HG03280 (cell line): ENCODE measurements around the gene FAM193A.
"Not testable (repeated sequence)": the region's sequence is repeated elsewhere in the genome, so short reads cannot be mapped to it uniquely, and the experiment has no call there.

ENCODE experiments used
- ATAC-seq: cut with Tn5 transposase; IDR thresholded peaks from one replicate; pipeline ENCODE4 v1.9.1; 2021; ENCODE audit warnings: mild to moderate bottlenecking, moderate library complexity; ENCODE audit not compliant: unreplicated experiment

The FAM193A gene

DNA sequence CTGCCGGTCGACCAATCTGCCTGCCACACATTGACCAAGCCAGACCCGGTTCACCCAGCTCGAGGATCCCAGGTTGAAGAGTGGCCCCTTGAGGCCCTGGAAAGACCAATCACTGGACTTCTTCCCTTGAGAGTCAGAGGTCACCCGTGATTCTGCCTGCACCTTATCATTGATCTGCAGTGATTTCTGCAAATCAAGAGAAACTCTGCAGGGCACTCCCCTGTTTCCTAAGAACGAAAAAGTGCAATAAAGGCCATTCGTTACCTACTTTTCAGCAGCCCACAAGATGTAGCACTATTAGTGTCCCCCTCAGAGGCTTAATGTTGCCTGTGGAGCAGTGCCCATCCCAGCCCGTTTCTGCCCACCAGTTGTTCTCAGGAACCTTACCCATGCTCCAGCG, 22.3 kb upstream of the FAM193A start:
- ATAC-seq = not testable (repeated sequence)

DNA sequence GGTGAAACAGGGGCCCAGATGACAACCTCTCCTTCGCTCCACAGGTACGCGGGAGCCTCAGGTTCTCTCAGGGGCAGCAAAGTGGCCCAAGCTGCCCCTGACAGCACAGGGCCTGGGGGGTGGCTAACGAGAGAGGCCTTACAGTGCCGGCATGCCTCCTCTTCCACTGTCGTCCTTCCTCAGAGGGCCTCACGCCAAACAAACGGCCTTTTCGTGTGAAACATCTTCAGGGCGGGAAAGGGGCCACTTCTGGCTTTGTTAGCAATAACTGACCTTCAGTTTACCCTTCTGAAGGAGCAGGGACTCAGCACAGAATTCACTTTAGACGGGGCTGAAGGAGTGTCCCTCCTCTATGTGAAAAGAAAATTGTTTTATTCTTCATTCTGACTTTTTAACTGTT, 21.5 kb upstream of the FAM193A start:
- not testable (repeated sequence) for ATAC-seq

DNA sequence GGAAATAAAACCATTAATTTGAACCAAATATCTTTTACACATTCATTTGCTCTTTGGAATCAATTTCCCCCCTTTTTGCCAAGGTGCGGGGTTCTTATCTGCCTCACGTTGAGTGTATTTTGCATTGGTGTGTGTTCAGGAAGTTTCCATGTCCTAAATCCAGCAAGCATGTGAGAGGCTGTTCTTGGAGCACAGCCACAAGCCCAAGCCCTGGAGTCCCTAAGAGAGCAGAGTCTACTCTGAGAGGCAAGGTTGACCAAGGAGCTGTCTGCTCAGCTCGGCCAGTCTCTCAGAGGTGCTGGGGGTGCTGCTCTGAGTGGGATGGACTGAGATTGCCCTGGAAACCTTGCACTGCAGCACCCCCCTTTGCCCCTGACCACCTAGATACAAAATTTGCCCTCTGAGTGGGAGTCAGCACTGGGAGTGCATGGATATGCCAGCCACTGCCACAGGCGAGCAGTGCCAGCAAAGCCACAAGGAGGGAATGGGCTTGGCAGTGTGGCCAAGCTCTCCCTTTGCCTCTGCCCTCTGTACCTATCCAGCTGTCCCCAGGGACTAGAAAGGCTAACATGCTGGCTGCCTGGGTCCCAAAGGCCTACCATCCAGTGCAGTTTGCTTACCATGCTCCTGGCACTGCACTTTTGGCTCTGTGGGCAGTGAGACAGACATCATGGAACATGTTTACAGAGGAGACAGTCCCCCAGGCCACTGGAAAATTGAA, 20.5 kb upstream of the FAM193A start:
- no peak for ATAC-seq

DNA sequence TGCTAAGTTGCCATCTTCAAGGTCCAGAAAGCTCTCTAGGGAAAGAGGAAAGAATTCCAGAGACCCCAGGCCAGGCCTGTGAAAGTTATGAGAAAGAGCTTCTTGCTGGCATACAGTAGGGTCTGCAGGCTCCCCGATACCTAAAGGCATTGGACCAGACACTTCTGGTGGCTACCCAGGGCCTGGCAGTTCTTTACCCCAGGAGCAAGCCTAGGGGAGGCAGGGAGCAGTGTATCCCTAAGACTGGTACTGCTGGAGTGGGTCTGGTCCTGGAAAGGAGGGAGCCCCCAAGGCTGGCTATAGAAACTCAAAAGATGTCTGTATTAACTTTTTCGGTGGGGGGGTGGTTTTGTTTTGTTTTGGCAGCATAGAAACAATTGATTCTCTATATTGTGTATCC, 19.8 kb upstream of the FAM193A start:
- no peak for ATAC-seq

DNA sequence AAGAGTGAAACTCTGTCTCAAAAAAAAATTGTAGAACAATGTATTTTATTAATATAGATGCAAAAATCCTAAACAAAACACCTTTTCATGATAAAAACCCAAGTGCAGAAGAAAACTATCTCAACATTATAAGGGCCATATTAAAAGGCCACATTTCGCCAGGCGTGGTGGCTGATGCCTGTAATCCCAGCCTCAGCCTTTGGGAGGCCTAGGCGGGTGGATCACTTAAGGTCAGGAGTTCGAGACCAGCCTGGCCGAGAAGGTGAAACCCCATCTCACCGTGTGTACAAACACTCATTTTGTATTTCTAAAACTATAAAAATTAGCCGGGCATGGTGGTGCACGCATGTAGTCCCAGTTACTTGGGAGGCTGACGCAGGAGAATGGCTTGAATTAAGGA, 9.9 kb upstream of the FAM193A start:
- ATAC-seq = no peak

DNA sequence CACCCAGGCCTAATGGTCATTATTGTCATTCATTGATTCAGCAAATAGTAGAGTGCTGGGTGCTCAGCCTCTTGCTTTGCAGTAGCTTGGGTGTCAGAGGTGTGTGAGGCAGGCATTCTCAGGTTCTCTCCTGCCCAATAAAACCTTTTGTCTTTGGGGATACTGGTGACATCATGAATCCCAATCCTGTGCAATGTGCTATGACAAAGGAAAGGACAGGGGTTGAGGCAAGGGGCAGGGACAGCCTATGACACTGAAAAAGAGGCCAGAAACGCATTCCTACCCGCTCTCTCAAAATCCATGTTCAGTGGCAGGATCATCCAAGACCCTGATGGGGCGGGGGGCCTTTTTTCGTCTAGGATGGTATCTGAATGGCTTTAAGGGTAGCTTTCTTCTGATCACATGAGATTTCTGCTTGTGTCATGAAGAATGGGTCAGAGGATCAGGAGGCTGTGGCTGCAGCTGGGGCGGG, 1.5 kb upstream of the FAM193A start:
- no peak for ATAC-seq

- ATAC-seq = peak; percentile 19
Observed at GRCh38 chr4:2535376-2536192, 863 bp upstream of the FAM193A start.

GRCh38 chr4:2537011-2537830, 774 bp downstream of the FAM193A start:
- ATAC-seq = peak; percentile 28

DNA sequence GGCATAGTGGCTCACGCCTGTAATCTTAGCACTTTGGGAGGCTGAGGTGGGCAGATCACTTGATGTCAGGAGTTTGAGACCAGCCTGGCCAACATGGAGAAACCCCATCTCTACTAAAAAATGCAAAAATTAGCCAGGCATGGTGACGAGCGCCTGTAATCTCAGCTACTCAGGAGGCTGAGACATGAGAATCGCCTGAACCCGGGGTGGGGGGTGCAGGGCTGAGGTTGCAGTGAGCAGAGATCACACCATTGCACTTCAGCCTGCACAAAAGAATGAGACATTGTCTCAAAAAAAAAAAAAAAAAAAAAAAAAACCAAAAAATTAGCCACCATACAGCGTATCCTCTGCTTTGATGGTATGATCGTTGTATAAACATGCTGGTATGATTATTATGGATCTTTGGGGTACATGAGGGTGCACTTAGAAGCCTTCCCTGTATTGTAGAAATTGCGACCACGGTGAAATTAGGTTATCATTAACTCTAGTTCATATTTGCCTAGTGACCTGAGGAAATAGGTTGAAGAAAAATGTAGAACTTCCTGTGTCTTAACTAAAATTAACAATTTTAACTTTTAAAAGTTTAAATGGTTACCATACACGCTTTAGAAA, 7.2 kb downstream of the FAM193A start:
- ATAC-seq = not testable (repeated sequence)

DNA sequence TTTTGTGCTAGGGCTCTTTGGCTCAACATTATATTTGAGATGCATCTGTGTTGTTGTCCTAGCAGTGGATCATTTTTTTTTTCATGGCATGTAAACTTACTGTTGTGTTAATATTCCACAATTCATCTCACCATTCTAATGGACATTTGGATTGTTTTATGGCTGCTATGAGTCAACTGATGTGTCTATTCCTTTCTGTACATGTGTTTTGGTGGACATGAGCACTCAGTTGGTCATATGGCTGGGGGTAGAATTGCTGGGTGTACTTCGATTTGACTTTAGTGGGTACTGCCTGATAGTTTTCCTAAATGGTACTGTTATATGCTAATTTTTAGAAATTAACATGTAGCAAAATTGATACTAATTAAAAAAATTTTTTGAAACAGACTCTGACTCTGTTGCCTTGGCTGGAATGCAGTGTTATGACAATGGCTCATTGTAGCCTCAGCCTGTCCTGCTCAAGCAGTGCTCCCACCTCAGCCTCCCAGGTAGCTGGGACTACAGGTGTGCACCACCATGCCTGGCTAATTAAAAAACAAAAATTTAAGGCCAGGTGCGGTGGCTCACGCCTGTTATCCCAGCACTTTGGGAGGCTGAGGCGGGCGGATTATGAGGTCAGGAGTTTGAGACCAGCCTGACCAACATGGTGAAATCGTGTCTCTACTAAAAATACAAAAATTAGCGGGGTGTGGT, 9.0 kb downstream of the FAM193A start:
- ATAC-seq = no peak

DNA sequence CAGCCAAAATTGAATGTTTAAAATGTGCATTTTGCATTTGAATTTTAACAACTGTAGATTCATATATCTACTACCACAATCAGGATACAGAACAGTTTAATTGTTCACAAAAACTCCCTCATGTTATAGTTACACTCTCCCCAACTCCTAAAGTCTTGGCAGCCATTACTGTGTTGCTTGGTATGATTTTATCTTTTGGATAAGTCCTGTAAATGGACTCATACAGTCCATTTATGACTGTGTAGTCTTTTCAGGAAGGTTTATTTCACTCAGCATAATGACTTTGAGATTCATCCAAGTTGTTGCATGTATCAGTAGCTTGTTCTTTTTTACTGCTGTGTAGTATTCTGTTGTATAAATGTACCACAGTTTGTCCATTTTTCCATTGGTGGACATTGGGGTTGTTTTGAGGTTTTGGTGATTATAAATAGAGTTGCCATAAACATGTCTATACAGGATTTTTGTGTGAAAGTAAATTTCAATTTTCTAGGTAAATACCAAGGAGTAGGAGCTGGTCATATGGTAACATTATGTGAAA, 9.9 kb downstream of the FAM193A start:
- ATAC-seq = no peak

DNA sequence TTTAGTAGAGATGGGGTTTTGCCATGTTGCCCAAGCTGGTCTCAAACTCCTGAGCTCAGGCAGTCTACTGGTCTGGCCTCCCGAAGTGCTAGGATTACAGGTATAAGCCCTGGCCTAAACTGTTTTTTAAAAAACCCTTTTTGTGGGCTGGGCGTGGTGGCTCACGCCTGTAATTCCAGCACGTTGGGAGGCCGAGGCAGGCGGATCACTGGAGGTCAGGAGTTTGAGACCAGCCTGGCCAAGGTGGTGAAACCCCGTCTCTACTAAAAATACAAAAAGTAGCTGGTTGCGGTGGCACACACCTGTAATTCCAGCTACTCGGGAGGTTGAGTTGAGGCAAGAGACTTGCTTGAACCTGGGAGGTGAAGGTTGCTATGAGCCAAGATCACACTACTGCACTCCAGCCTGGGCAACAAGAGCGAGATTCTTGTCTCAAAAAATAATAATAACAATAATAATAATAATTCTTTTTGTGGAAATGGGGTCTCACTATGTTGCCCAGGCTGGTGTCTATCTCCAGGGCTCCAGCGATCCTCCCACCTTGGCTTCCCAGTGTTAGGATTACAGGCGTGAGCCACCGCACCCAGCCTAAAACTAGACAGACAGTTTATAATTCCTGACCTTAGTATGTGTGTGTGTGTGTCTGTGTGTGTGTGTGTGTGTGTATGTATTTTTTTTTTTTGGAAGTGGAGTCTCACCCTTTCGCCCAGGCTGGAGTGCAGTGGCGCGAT, 10.7 kb downstream of the FAM193A start:
- ATAC-seq = not testable (repeated sequence)

DNA sequence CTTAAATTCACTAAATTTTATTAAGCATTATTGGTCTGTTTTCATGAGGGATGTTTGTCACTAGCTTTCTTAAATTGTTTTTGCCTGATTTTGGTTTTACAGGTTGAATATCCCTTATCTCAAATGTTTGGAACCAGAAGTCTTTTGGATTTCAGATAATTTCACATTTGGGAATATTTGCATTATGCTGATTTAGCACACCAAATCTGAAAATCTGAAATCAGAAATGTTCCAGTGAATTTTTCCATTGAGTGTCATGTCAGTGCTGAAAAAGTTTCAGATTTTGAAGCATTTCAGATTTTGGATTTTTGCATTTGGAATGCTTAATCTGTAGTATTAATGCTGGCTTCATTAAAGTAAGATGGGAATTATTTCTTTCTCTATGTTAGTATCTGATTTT, 14.7 kb downstream of the FAM193A start:
- no peak for ATAC-seq

- ATAC-seq = no peak
Observed at GRCh38 chr4:2552806-2553205, 16.4 kb downstream of the FAM193A start.

DNA sequence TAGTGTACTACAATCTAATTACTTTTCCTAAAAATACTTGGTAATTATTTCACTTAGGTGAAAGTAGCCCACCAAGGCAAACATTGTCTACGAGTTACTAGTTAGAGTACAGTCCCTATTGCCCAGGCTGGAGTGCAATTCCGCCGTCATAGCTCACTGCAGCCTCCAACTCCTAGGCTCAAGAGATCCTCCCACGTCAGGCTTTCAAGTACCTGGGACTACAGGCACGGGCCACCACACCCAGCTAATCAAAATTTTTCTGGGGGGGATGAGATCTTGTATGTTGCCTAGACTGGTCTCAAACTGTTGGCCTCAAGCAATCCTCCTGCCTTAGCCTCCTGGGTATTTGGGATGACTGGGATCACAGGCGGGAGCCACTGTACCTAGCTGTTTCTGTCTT, 21.9 kb downstream of the FAM193A start:
- ATAC-seq = no peak

- ATAC-seq = no peak
Observed at GRCh38 chr4:2560167-2560566, 23.7 kb downstream of the FAM193A start.

DNA sequence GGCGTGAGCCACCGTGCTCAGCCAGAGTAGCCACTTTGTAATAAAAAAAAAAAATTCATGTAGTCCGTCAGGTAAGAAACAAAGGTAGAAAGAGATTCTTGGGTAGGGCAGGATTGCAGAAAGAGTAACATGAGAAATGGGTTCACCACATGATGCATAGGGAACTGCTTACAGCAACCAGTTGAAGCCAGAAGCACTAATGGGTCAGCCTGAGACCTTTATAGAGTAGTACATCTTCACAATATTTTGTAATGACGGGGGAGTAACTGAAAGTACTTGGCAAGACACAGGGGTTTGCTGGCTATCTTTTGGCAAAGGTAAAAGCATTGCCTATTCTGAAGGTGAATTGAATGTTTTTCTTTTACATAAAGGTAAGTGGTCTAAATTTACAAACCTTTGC, 29.1 kb downstream of the FAM193A start:
- no peak for ATAC-seq

DNA sequence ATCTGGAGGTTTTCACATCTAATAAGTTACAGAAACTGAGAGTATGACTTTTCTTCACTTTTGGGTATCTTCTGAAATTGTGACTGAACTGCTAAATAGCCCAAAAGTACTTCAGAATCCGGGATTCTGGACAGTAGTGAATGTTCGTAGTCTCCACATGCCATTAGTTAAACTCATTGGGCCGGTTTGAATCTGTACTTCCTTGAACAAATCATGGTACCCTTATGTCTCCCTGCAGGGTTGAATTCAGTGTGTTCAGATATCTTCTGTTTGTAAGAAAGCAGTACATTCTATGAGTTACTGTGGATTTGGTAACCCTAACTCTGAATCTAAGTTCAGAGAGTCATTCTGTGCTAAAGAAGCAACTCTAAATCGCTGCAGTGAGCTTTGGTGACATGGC, 33.6 kb downstream of the FAM193A start:
- no peak for ATAC-seq

- ATAC-seq = no peak
Observed at GRCh38 chr4:2570551-2571222, 34.2 kb downstream of the FAM193A start.
